Measurements from ENCODE around the gene ASCC3.
"Not testable (repeated sequence)": the region's sequence is repeated elsewhere in the genome, so short reads cannot be mapped to it uniquely, and the experiment has no call there.

Gene ASCC3

DNA sequence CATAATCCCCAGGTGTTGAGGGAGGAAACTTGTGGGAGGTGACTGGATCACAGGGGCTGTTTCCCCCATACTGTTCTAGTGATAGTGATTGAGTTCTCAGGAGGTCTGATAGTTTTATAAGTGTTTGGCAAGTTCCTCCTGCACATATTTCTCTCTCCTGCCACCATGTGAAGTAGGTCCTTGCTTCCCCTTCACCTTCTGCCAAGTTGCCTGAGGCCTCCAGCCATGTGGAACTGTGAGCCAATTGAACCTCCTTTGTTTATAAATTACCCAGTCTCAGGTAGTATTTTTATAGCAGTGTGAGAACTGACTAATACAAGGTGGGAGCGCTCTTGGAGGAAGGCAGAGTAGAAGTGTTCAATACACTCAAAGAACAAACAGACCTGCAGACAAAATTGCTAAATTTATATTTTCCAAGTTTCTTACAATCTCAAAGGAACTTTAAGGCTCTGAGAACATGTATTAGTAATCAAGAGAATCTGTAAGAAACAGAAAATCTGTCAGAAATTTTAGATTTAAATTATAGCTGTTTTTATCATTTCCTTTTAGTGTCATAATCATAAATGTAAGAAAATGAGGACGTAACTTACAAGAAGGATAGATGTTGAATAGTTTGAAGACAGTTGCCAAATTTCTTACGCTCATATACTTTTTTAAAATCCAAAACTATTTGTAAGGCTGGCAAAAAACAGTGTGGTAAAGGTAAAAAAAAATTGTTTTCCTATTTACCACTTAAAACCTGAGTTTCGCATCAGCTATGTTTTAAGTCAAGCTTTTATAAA lies 77.7 kb downstream of the ASCC3 start:
- peak; percentile 43 for DNase-seq

DNA sequence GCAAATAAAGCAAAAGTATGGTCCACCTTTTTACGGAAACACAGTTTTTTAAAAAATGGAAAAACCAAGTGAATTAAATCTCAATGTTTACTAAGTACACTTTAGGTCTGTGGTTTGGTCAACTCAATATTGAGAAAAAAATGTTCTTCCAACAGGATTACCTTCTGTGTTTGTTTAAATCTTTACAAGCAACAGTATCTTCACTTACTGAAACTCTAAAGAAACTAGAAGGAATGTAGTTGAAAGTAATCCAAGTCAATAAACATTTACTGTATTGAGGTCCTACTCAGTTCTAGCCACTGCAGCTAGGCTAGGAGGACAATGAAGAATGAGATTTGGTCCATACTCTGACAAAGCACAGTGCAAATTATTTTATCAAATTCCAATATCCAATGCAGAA lies 80.1 kb downstream of the ASCC3 start:
- DNase-seq, result no peak

DNA sequence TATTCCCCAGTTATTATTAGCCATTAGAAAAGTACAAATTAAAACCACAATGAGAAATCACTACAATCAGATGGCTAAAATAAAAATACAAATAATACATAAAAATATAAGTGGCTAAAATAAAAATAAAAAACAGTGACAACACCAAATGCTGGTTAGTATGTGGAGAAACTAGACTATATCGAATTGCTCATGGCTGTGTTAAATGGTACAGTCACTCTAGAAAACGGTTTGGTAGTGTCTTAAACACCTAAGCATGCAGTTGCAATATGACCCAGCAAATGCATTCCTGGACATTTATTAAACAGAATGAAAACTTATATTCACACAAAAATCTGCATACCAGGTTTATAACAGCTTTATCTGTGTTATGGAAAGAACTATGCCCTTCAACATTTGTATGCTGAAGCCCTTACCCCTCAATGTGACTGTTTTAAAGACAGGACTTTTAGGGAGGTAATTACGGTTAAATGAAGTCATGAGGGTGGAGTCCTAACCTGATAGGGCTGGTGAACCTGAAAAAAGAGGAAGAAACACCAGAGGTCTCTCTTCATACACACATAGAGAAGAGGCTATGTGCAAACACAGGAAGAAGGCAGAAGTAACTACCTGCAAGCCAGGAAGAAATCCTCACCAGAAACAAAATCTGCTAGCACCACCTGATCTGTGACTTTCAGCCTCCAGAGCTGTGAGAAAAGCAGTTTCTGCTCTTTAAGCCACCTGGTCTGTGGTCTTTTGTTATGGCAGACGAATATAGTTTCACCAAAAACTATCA lies 84.9 kb downstream of the ASCC3 start:
- no peak for DNase-seq

DNA sequence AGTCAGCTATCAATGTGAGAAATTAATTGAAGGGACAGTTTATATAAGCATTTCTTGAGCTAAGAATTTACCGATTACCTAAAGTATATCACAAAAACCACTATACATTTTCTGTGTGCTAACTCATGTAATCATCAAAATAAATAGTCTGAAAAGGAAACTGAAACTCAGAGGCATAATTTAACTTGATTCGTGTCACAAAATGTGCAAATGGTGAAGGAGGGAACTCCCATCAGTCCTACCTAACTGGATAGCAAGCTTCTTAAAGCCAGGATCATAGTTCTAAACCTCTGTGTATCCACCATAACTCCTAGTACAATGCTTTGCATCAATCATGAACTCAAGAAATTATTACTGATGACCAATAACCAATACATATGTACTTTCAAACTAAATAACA lies 91.0 kb downstream of the ASCC3 start:
- DNase-seq, result no peak

DNA sequence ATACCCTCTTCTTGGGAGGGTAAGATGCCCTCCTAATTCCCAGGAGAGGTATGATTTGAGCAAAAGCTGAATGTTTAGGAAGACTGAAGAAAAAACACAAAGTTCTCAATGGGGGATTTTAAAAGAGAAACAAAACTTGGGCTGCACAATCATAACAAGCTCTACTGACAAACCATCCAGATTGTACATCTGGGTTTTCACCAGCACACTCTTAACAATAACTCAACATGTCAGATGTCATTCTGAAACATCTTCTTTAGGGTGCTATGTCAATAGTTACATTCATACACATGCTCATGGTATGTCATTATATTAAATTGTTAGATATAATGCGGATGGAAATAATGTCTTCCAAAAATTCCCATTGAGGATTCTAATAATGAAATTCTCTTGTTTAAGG lies 95.1 kb downstream of the ASCC3 start:
- no peak for DNase-seq

DNA sequence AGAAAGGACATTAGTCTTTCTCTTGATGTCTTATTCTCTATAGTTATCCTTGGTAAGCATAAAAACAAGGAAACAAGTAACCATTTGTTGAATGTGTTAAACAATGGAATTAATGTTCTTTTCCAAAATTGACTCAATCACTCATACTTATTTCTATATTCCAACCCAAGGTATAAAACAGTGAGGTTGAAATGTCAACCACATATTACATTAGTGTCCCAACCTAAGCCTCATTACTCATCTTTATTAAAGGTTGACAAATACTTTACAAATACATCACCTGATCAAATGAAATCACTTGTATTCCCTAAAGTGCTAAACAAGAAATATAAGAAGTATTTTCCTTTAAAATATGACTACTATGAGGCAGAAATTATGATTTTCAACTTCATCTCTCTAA lies 100.5 kb downstream of the ASCC3 start:
- DNase-seq, result no peak

DNA sequence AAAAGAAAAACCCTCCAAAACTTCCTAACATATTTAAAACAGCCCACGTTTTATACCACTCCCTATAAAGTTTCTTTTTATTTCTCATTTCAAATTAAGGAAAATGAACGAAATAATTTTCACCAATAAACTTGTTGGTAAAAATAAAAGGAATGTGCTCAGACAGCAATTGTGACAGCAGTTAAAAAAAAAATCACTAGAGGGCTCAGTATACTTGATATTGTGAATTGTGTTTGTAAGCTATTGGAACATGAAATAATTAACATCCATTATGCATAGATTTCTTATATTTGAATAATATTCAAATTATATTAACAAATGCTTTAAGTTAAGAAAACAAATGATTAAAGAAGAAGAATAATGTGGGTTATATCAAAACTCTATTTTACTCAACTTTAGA lies 105.5 kb downstream of the ASCC3 start:
- DNase-seq, result peak; percentile 13

DNA sequence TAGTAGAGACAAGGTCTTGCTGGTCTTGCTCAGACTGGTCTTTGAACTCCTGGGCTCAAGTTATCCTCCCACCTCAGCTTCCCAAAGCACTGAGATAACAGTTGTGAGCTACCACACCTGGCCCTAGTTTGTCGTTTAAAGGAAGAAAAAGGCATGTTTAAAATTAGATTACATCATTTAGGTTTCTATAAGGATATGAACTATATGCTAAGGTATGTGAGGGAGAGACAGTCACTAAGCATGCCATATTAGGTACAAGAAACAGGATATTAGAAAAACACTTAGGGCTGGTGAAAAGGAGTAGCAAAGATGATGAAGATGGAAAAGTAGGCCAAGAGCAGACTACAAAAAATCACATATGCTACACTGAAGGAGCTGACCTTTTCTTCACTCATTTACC lies 106.4 kb downstream of the ASCC3 start:
- DNase-seq, result no peak

DNA sequence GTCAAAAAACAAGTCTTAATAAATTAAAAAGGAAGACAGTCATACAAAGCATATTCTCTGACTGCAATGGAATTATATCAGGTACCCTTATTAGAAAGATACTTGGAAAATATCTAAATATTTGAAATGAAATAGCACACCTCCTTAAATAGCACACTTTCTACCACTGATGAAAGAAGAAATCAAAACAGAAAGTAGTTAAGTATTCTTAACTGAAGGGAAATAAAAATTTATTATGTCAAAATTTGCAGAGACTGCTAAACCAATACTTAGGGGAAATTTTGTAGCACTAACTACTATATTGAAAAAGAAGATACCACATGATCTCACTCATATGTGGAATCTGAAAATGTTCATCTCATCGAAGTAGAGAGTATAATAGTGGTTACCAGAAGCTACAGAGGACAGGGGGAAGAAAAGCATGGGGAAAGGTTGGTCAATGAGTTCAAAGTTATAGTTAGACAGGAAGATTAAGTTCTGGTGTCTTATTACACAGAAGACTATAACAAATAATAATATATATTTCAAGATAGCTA lies 112.2 kb downstream of the ASCC3 start:
- DNase-seq, result no peak

DNA sequence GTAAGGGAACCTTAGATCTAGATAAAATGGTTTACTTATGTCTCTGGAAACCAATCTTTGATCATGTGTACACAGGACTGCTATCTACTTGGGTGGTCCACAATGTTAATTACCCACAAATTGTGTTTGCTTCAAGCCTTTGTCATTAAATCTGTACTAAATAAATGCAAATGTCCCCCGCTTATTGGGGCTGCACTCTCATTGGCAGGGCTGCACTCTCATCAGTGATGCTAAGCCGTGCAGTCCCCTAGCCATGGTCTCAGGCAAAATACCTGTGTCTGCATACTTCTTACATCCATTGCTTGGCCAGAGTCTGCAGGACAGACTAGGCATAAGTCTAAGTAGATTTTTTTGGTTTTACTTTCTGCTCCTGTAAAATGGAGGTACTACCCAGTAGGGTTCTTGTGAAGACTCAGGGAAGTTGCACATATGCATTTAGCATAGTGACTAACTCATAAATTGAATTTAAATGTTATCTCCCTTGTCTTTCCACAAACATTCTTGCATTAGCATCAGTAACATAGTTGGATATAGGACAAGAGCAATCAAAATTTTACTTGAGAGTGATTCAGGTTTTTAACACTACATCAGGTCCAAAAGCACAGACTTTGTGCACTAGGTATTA lies 117.4 kb downstream of the ASCC3 start:
- no peak for DNase-seq

DNA sequence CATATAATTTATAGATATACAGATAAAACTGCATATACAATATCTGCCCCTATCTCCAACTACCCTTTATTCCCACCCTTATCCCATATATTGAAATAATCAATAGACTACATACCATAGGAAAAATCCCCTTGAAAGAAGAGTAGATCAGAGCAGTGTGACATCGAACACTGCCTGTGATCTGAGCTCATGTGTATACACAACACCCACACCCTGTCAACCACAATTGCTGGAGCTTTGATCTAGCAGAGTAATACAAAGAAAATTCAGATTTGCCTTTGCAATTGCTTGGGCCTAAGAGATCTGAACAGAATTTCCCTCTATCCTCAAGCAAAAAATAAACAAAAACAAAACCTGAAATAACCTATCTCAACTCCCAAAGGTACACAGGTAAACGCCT lies 119.3 kb downstream of the ASCC3 start:
- DNase-seq, result no peak

DNA sequence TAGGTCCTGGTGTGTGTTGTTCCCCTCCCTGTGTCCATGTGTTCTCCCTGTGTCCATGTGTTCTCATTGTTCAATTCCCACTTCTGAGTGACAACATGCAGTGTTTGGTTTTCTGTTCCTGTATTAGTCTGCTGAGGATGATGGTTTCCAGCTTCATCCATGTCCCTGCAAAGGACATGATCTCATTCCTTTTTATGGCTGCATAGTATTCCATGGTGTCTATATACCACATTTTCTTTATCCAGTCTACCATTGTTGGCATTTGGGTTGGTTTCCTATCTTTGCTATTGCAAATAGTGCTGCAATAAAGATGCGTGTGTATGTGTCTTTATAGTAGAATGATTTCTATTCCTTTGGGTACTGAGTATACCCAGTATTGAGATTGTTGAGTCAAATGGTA lies 122.7 kb downstream of the ASCC3 start:
- not testable (repeated sequence) for DNase-seq

DNA sequence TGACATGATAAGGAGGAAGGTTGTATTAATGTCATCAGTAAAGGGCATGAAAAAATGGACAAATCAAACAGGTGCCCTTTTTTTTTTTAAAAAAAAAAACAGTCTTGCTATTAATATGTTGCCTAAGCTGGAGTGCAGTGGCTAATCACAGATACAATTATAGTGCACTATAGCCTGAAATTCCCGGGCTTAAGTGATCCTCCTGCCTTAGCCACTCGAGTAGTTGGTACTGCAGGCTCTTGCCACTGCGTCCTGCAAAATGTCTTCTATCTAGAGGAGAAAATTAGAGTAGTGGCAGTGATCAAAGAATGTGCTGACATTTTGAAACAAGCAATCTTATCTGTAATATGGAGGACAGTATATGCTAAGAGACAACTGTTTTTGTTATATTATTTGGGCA lies 127.7 kb downstream of the ASCC3 start:
- no peak for DNase-seq

DNA sequence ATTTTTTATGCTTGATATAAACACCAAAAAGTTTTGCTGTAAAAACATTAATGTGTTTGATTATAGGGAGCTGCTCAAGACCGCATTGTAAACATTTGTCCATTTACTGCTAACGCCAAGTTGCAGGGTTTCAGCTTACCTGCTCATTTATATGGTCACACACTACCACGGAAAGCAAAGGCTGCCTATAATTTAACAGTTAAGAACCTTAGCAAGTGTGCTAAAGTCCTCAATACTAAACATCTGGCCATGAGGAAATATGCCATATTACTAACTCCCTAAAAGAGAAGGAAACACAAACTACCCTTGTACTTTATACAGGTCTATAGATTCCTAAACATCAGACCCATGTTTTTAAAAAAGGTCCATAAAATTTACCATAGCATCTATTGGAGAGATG lies 129.5 kb downstream of the ASCC3 start:
- DNase-seq, result no peak

DNA sequence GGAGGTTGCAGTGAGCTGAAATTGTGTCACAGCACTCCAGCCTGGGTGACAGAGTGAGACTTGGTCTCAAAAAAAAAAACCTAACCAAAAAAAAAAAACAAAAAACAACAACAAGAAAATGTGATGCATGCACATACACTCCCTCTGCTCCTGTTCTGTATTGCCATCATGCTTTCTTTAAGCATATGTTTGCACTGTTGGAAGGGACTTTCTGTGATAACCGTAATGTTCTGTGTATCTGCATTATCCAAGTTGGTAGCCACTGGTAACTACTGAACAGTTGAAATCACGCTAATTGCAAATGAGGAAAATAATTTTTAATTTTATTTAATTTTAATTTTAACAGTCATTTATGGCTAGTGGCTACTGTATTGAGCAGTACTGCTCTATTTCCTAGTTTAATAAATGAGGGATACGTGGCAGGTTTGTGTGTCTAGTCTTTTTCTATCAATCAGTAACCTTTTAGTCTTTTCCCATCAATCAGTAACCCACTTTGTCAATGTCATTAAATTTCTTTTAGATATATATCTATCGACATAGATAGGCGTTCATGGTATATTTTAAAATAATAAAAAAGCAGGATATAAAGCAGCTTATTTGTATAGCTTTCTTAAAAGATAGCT lies 135.6 kb downstream of the ASCC3 start:
- no peak for DNase-seq

DNA sequence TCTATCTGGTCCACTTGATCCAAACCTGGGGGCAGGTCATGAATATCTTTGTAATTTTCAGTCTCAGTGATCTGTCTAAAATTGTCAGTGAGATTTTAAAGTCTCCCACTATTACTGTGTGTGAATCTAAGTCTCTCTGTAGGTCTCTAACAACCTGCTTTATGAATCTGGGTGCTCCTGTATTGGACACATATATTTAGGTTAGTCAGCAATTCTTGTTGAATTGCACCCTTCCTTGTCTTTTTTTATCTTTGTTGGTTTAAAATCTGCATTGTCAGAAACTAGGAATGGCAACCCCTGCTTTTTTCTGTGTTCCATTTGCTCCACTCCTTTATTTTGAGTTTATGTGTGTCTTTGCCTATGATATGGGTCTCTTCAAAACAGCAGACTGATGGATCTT lies 140.7 kb downstream of the ASCC3 start:
- no peak for DNase-seq

DNA sequence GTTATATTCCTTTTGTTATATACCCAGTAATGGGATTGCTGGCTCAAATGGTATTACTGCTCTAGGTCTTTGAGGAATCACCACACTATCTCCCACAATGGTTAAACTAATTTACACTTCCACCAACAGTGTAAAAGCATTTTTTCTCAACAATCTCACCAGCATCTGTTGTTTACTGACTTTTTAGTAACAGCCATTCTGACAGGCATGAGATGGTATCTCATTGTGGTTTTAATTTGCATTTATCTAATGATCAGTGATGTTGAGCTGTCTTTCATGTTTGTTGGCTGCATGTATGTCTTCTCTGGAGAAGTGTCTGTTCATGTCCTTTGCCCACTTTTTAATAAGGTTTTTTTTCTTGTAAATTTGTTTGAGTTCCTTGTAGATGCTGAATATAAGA lies 143.4 kb downstream of the ASCC3 start:
- DNase-seq, result not testable (repeated sequence)

DNA sequence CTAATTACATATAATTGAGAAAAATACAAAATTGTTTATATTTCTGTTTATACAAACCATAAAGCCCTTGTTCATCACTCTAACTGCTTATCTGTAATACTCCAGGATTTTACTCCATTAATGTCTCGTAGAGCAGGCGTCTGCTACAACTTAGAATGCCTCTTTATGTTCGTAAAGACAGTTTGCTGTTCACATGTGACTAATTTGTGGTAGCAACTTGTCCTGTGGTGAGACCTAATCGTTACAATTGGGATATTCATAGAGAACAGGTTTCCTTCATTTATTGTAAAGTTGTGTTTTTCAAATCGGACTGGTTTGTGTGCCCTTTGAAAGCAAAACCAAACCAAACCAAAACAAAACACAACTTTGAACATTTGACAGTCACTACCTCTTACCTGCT lies 149.7 kb downstream of the ASCC3 start:
- no peak for DNase-seq

DNA sequence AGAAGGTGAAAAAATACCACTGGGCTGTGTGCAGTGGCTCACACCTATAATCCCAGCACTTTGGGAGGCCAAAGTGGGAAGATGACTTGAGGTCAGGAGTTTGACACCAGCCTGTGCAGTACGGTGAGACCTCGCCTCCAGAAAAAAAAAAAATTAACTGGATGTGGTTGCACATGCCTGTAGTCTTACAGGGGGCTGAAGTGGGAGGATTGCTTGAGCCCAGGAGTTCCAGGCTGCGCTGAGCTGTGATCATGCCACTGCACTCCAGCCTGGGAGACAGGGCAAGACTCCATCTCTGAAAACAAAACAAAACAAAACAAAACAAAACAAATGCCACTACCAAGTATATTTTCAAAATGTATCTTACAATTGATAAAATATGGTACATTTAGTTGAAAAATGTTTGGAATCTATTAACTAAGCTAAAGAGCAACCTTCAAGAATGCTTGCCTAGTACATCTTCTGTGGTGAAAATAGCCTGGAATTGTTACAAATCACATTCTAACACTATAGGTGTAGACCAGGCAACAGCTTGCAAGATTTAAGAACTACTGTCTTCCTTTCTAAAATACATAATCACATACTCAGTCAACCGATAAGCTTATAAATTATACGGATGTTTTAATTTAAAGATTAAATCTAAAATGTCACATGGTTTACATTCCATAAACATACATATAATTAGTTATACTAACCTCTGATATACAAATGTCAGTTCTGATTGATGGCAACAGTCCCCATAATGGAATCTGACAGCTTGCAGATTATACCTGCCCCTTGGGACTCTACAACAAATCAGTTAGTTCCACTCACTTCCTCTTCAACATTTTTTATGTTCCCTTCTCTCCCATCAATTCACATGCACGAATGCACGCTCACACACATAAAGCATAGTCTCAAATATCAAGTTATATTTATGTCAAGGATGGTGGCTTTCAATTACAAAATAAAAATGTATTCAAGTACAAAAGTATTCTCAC lies 150.8 kb downstream of the ASCC3 start:
- no peak for DNase-seq

DNA sequence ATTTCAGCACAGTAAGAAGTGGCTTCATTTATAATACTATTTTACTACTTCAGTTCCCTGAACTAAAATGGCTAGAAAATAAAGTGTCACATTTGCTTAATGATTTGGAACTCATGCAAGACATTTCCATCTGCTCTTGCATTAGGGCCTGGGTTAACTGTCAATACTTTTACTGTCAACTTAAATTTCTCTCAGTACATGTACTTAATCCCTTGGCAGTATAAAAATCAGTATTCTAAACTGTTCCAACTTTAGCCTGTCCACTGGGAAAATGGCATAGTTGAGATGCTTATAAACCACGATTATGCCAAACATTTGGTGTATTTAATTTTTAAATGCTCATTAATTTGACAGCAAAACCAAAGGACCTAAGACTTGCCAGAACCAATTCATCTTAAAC lies 154.5 kb downstream of the ASCC3 start:
- no peak for DNase-seq

DNA sequence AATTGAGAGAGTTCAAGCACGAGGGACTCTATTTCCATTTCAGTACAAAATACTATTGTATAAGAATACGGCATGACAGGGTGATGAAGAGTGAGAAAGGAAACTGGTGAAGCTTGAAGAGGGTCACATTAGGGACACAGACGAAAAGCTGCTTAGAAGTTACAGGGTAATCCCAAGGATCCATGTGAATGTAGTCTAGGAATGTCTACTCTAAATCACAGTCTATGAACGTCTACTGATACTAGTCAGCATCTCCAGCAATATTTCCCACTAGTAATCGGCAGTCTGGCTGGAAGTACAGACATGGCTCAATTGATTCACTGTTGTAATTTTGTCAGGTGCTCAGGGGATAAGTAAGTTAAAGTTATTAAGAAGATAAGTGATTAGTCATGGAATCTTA lies 156.4 kb downstream of the ASCC3 start:
- DNase-seq, result no peak

DNA sequence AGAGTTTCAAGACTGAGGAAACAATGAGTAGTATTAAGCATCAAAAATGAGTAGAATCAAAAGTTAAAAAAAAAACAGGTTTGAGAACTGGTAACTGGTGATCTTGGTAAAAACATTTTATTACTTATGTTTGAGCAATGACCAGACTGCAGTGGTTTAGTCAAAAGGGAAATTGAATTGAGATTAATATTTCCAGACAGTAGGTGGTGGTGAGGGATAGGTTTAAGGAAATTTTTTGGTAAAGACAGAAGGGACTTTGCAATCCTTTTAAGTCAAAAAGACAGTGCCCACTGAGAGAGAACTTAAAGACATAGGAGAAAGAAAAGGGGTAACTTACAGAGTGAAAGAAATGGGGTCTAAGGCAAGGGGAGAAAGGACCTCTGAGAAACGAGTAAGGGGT lies 156.9 kb downstream of the ASCC3 start:
- no peak for DNase-seq
